BLaER1 (cell line): ENCODE data around the gene WDR48.

Experiments used
- H3K27ac ChIP-seq: shearing (Covaris generic); formaldehyde crosslinking; 2 replicates; pipeline ENCODE4 v1.8.1; 2022
- H3K27me3 ChIP-seq: shearing (Covaris generic); formaldehyde crosslinking; 2 replicates; pipeline ENCODE4 v1.8.1; 2022
- H3K36me3 ChIP-seq: shearing (Covaris generic); formaldehyde crosslinking; 2 replicates; pipeline ENCODE4 v1.8.1; 2022
- H3K4me1 ChIP-seq: shearing (Covaris generic); formaldehyde crosslinking; 2 replicates; pipeline ENCODE4 v1.8.1; 2022
- H3K4me2 ChIP-seq: shearing (Covaris generic); formaldehyde crosslinking; 2 replicates; pipeline ENCODE4 v1.8.1; 2022
- H3K4me3 ChIP-seq: shearing (Covaris generic); formaldehyde crosslinking; 2 replicates; pipeline ENCODE4 v1.8.1; 2022
- H3K9ac ChIP-seq: shearing (Covaris generic); formaldehyde crosslinking; 2 replicates; pipeline ENCODE4 v1.8.1; 2022
- H3K9me3 ChIP-seq: shearing (Covaris generic); formaldehyde crosslinking; 2 replicates; pipeline ENCODE4 v1.8.1; 2022
- H4K20me1 ChIP-seq: shearing (Covaris generic); formaldehyde crosslinking; 2 replicates; pipeline ENCODE4 v1.8.1; 2022
- Cebpa-rat ChIP-seq: shearing (Covaris generic); IDR thresholded peaks from 2 replicates; pipeline ENCODE4 v1.8.1; 2022

The WDR48 gene

GRCh38 chr3:39127269-39127907 is 75.6 kb downstream of the WDR48 start:
- TF ChIP-seq Cebpa-rat, result no peak
- H3K4me2 ChIP-seq, result peak overlapping the region; percentile 92
- H3K9ac ChIP-seq, result peak overlapping the region; percentile 75
- peaks cover 93% of the 10 kb centered on the region for H3K4me1 ChIP-seq
- H3K36me3 ChIP-seq, result no peaks in the 10 kb centered on the region
- H3K4me3 ChIP-seq, result peak overlapping the region; percentile 49
- no peaks in the 10 kb centered on the region for H4K20me1 ChIP-seq
- H3K27ac ChIP-seq, result peak overlapping the region; percentile 93
- no peaks in the 10 kb centered on the region for H3K27me3 ChIP-seq
- H3K9me3 ChIP-seq, result no peaks in the 10 kb centered on the region

GRCh38 chr3:39127908-39128304 is 76.1 kb downstream of the WDR48 start:
- Histone ChIP-seq H3K27ac (peak overlapping the region; percentile 93), H3K9me3 (no peaks in the 10 kb centered on the region), H3K4me2 (peak overlapping the region; percentile 92), H3K36me3 (no peaks in the 10 kb centered on the region), H4K20me1 (no peaks in the 10 kb centered on the region), H3K9ac (peak overlapping the region; percentile 75), H3K27me3 (no peaks in the 10 kb centered on the region), H3K4me3 (peak overlapping the region; percentile 49), H3K4me1 (peaks cover 92% of the 10 kb centered on the region)
- TF ChIP-seq Cebpa-rat, result no peak

- H3K9me3 ChIP-seq, result no peaks in the 10 kb centered on the region
- peaks cover 7% of the 10 kb centered on the region; the same call in 1 of the 2 replicates for H3K36me3 ChIP-seq
- peak overlapping the region; percentile 49 for H3K4me3 ChIP-seq
- H3K27ac ChIP-seq, result peak overlapping the region; percentile 93
- H3K9ac ChIP-seq, result peak overlapping the region; percentile 75
- no peak for TF ChIP-seq Cebpa-rat
- peak overlapping the region; percentile 92 for H3K4me2 ChIP-seq
- H3K4me1 ChIP-seq, result peaks cover 87% of the 10 kb centered on the region
- H3K27me3 ChIP-seq, result no peaks in the 10 kb centered on the region
- no peaks in the 10 kb centered on the region for H4K20me1 ChIP-seq
Measured at GRCh38 chr3:39128951-39129350, 77.1 kb downstream of the WDR48 start.

- Histone ChIP-seq H3K4me3 (no peak overlapping the region), H4K20me1 (no peaks in the 10 kb centered on the region), H3K4me2 (peak overlapping the region; percentile 92), H3K9ac (no peak overlapping the region), H3K27me3 (no peaks in the 10 kb centered on the region), H3K36me3 (peaks cover 7% of the 10 kb centered on the region; the same call in 1 of the 2 replicates), H3K4me1 (peaks cover 76% of the 10 kb centered on the region), H3K9me3 (no peaks in the 10 kb centered on the region), H3K27ac (peak overlapping the region; percentile 93)
- no peak for TF ChIP-seq Cebpa-rat
Measured at GRCh38 chr3:39130026-39130425, 78.2 kb downstream of the WDR48 start.

GRCh38 chr3:39130693-39131265 is 79.0 kb downstream of the WDR48 start:
- Histone ChIP-seq H3K36me3 (peaks cover 7% of the 10 kb centered on the region; the same call in 1 of the 2 replicates), H3K4me3 (no peak overlapping the region), H3K9me3 (no peaks in the 10 kb centered on the region), H4K20me1 (no peaks in the 10 kb centered on the region), H3K27ac (peak overlapping the region; percentile 93), H3K27me3 (no peaks in the 10 kb centered on the region), H3K4me1 (peaks cover 69% of the 10 kb centered on the region), H3K4me2 (peak overlapping the region; percentile 92), H3K9ac (no peak overlapping the region)
- no peak for TF ChIP-seq Cebpa-rat

GRCh38 chr3:39132096-39133092 is 80.6 kb downstream of the WDR48 start:
- Histone ChIP-seq H3K9me3 (no peaks in the 10 kb centered on the region), H3K4me2 (no peak overlapping the region)
- no peak for TF ChIP-seq Cebpa-rat

GRCh38 chr3:39133093-39133490 is 81.3 kb downstream of the WDR48 start:
- no peak for TF ChIP-seq Cebpa-rat
- H3K9ac ChIP-seq, result no peak overlapping the region

More at GRCh38 chr3:39132096-39133092, 80.6 kb downstream of the WDR48 start:
- Histone ChIP-seq H3K27me3 (no peaks in the 10 kb centered on the region), H4K20me1 (no peaks in the 10 kb centered on the region), H3K4me3 (no peak overlapping the region), H3K27ac (no peak overlapping the region), H3K9ac (no peak overlapping the region), H3K36me3 (peaks cover 18% of the 10 kb centered on the region), H3K4me1 (peaks cover 52% of the 10 kb centered on the region)

GRCh38 chr3:39133822-39134221 is 82.0 kb downstream of the WDR48 start:
- H3K4me1 ChIP-seq, result peaks cover 38% of the 10 kb centered on the region
- H3K9me3 ChIP-seq, result no peaks in the 10 kb centered on the region

More at GRCh38 chr3:39133093-39133490, 81.3 kb downstream of the WDR48 start:
- Histone ChIP-seq H3K4me2 (no peak overlapping the region), H3K9me3 (no peaks in the 10 kb centered on the region), H3K4me3 (no peak overlapping the region), H3K27ac (no peak overlapping the region), H4K20me1 (no peaks in the 10 kb centered on the region), H3K4me1 (peaks cover 45% of the 10 kb centered on the region), H3K36me3 (peaks cover 25% of the 10 kb centered on the region), H3K27me3 (no peaks in the 10 kb centered on the region)

GRCh38 chr3:39134305-39134704 is 82.5 kb downstream of the WDR48 start:
- Histone ChIP-seq H3K4me2 (peak overlapping the region; percentile 17; the same call in 1 of the 2 replicates), H3K36me3 (peaks cover 32% of the 10 kb centered on the region), H3K4me1 (peaks cover 33% of the 10 kb centered on the region), H3K9ac (no peak overlapping the region), H3K9me3 (no peaks in the 10 kb centered on the region), H3K27me3 (no peaks in the 10 kb centered on the region), H4K20me1 (peaks cover 8% of the 10 kb centered on the region; the same call in 1 of the 2 replicates), H3K27ac (peak overlapping the region; percentile 35; the same call in 1 of the 2 replicates), H3K4me3 (no peak overlapping the region)
- TF ChIP-seq Cebpa-rat, result no peak

More at GRCh38 chr3:39133822-39134221, 82.0 kb downstream of the WDR48 start:
- Histone ChIP-seq H3K36me3 (peaks cover 32% of the 10 kb centered on the region), H3K4me3 (no peak overlapping the region), H3K27me3 (no peaks in the 10 kb centered on the region), H3K27ac (no peak overlapping the region), H4K20me1 (peaks cover 5% of the 10 kb centered on the region; the same call in 1 of the 2 replicates), H3K4me2 (peak overlapping the region; percentile 17; the same call in 1 of the 2 replicates), H3K9ac (no peak overlapping the region)
- no peak for TF ChIP-seq Cebpa-rat
